Activated T-helper 1 cell treated with Interleukin-2 at 50 U/mL for 16 hours (primary cell): ENCODE data around the gene TFF1.
"Not testable (repeated sequence)": the region's sequence is repeated elsewhere in the genome, so short reads cannot be mapped to it uniquely, and the experiment has no call there.

Experiments used
- DNase-seq: peaks from one replicate; pipeline ENCODE4 v3.0.0-alpha.2; 2020; ENCODE audit warnings: low read depth

The TFF1 gene

GRCh38 chr21:42366292-42367010 is at the start of gene TFF1:
TSS of gene TFF1 (minus strand) at chr21:42366535. CDS start at chr21:42366495, 40 bp downstream.
- no peak for DNase-seq

DNA sequence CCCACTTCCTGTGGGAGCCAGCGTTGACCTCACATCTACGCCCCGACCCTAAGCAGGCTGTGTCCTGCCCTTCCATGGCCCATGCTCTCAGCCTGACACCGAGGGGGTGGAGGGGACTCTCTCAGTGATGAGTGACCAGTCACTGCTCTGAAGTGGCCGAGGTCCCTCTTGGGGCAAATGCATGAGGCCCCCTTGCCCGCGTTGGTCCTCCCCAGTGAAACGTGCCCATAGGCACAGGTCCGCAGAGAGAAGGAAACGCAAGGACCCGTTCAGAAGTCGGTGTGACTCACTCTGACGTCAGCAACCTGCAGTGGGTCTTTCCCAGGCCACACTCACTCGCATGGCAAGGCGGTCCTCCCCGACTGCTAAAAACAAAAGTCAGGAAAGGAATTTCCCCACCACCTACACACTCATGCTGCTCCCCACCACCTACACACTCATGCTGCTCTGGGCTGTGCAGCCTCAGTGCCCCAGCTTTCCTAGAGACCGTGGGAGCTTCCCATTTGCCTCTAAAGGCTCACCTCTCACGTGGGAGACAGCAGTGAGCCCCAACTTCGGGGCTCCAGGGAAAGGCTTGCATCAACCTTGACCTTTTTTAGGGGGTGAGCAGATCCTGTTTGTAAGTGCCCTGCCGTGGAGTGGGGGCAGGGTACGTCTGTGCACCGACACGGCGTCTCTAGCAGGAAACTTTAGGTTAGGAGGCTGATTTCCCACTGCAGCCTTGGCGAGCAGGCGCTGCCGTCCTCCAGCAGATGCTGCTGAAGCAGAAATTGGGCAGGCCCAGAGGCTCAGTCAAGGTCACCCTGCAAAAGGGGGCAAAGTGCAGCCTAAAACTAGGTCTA is 48.8 kb upstream of the TFF1 start:
- peak; percentile 74 for DNase-seq

DNA sequence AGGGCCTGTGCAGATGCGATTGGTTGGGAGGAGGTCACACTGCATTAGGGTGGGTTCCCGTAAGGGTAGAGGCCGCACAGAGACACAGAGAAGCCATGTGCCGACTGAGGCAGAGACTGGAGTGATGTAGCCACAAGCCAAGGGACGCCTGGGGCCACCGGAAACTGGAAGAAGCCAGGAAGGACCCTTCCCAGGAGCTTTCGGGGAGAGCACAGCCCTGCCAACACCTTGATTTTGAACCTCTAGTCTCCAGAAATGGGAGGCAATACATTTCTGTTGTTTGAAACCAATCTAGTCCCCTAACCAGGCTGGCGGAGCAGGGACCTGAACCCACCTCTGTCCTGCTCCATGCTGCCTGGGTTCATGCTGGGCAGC is 48.2 kb upstream of the TFF1 start:
- DNase-seq: no peak

DNA sequence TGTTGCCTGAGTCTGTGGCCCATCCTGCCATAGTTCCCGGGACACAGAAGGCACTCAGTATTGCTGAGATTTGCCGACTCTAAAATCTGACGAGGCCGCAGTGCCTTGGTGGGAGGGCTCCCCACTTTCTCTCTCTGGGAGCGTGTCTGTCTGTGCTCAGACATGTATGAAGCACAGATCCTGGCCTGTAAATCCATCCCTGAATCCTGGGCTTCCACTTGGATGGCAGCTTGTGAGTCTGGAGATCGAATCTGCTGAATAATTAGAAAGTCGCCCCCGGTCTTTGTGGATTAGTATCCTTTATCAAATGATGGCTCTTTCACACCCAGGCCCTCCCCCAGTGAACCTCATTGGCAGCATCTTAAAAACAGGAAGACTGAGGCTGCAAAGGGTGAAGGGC is 47.7 kb upstream of the TFF1 start:
- no peak for DNase-seq

DNA sequence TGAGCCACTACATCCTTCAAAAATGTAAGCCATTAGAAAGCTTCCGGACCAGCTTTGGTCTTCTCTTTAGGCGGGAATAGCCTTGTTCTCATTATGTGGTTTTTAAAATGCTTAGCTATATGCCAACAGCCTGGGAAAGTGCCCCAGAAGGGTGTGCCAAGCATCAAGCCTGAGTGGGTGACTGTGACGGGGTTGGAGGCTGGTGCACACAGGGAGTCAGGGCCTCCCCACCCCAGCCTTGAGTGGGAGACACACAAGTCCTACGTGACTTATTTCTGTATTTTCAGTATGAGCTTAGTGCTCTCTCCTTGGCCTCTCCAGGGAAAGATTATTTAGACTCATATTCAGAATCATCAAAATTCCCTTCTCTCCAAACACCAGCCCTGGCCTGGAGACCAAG is 47.2 kb upstream of the TFF1 start:
- DNase-seq: no peak

DNA sequence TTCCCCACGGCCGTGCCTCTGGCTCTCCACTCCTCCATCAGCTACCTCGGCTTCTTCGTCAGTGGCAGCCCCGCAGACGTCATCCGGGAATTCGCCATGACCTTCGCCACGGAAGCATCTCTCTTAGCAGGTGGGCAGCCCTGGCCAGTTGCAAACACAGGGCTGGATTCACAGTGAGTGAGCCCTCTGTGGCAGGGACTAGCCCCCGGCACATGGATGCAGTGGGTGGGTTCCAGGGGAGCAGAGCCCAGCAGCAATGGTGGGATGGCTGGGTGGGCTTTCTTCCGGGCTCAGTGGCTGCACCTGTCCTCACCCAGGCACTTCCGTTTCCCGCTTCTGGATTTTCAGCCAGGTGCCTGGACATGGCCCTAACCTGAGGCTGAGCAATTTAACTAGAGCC is 46.8 kb upstream of the TFF1 start:
- DNase-seq: no peak

DNA sequence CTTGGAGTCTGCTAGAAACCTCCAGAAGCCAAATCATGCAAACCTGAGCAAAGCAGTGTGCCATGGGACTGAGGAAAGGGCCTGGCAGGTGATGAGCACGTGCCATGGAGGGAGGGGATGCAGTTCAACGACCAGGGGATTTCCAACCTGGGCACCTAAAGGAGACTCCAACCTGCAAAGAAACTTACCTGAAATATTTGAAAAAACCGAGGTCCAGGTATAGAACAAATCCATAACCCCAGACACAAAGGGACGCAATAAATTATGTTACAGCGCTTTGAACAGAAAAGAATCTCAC is 46.2 kb upstream of the TFF1 start:
- no peak for DNase-seq

GRCh38 chr21:42411891-42412635 is 45.7 kb upstream of the TFF1 start:
- DNase-seq: no peak

- DNase-seq: no peak
These were observed 45.0 kb upstream of the TFF1 start for GRCh38 chr21:42411197-42411869.

GRCh38 chr21:42409366-42409765 is 43.0 kb upstream of the TFF1 start:
- DNase-seq: no peak

DNA sequence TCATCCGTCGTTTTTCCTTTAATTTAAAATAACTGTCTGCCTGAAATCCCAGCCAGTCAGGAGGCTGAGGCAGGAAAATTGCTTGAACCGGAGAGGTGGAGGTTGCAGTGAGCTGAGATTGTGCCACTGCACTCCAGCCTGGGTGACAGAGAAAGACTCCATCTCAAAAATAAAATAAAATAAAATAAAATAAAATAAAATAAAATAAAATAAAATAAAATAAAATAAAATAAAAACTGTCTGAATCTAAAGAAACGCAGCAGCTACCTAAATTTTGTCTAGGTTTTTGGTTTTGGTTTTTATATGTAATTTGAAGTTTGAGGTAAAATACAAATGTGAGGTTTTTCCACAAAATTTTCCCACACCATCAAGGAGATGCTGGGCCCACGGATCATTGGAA is 42.4 kb upstream of the TFF1 start:
- DNase-seq: not testable (repeated sequence)

DNA sequence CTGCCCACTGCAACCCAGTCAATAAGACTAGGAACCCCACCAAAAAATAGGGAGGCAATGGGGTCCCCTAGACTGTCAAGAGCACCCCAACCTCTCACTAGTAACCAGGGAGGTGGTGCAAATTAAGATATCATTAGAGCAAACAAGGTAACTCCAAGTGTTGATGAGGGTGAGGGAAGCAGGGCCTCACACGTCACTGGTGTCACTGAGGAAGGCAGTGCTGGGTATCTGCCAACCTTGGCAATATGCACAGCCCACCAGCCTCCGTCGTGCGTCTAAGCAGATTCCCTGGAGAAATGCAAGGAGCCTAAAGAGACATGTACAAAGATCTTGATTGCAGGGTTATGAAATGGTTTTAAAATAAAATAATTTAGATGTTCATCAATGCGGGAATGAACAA is 41.1 kb upstream of the TFF1 start:
- DNase-seq: no peak

GRCh38 chr21:42406866-42407265 is 40.5 kb upstream of the TFF1 start:
- DNase-seq: no peak

- no peak for DNase-seq
These were observed 39.9 kb upstream of the TFF1 start for GRCh38 chr21:42406201-42406621.

DNA sequence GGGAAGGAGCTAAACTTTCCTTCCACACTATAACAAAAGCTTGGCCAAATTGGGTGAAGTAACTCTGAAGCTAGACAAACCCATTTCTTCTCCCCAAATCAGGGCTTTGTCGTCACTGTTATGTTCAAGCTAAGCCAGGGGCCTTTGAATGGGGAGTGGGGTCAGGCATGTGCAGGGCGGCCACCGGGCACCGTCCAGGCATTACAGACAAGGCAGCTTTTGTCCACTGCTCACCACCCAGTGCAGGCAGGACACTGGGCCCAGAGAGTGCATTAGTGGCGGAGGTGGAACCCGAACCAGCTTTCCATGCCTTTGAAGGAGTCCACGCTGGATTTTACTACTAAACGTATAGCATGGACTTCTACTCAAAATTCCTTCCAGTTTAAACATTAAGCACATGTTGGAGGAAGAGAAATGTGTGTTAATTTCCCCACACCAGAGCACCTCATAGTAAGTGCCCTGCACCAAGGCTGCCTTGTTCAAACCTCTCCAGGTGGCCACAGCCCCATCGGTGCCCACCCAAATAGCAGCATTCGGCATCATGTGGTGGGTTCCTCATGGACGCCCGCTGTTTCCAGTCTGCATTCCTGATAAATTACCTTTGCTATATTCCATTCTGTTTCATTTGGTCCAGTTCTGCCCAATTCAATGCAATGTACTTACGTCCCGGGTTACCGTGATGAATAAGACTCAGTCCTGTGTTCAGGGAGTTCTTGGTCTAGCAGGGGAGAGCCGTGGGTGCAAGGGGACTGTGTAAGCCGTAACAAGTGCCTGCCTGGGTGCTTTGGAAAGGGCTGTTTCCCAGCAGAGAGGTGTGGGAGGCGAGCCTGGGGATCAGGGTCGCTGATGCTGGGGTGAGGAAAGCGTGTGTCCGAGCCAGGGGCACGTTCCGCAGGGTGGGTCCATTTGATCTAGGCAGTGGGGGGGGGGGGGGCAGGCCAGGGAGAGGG is 39.0 kb upstream of the TFF1 start:
- DNase-seq: no peak

- DNase-seq: no peak
These were observed 38.2 kb upstream of the TFF1 start for GRCh38 chr21:42404539-42404938.

- no peak for DNase-seq
These were observed 37.4 kb upstream of the TFF1 start, which contains the start of gene UBASH3A for GRCh38 chr21:42403611-42404231. TSS of gene UBASH3A (plus strand) at chr21:42403902. CDS start at chr21:42403946, 44 bp downstream.

DNA sequence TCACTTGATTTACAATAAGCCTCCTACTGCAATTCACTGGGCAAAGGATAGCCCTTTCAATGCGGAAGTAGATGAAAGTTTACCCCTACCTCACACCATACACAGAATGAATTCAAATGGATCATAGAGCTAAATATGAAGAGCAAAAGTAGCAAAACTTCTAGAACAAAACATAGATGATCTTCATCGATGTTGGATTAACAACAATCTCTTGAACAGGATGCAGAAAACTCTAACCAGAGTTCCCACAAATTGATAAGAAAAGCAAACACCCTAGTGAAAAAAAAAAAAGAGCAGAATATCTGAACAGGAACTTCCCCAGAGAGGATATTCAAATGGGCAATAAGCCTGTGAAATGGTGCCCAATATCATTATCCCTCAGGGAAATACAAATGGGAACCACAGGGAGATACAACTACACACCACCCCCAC is 35.5 kb upstream of the TFF1 start:
- DNase-seq: no peak

- DNase-seq: no peak
These were observed 34.8 kb upstream of the TFF1 start for GRCh38 chr21:42401154-42401553.

DNA sequence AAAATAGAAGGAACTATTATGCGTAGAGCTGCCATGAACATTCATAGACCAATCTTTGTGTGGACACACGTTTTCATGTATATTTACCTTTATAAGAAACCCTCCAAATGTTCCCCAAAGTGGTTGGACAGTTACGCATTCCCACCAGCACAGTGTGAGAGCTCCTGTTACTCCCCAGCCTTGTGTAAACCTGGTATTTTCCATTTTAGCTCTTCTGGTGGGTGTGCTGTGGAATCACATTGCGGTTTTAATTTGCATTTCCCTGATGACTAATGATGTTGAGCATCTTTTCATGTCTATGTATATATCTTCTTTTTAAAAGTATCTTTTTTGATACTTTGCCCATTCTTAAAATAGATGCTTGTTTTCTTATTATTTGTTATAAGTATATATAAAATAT is 34.2 kb upstream of the TFF1 start:
- no peak for DNase-seq
